LHCN-M2 (cell line): Measurements from ENCODE around the gene RAMP2. TPM values are rescaled to one million over a fixed set of nuclear protein-coding genes. Genes with fewer than 3 reads are reported as not detected.
A peak's percentile ranks its signal among the peaks of the same experiment; 100 is the strongest.

Experiments
- DNase-seq: peaks from one replicate; pipeline ENCODE4 v3.0.0-alpha.2; 2012; ENCODE audit warnings: low read depth
- total RNA-seq: library from RNA; depleted of rRNA; stranded (reverse); fragments of >200 nt; gene quantifications from 2 replicates; pipeline ENCODE4 v1.2.3, GENCODE V29; 2014; rRNA removed

RAMP2 gene
- total RNA-seq, 1 experiment from 2014 or later: 0.92 TPM

DNA sequence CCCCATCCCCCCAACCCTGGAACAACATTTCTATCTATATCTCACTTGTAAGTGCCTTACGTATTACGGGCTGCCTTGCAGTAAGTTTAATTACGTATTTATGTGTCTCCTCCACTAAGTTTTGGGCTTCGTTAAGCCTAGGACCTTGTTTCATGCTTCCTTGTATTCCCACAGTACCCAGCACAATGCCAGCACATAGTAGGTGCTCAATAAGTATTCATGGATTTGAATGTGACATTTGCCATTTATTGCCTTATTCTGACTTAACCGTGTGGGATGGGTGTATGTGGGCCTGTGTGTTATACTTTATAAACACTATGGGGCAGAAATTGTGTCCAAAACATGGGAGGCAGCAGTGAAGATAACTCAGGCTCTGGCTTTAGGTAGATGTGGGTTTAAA is 31.5 kb downstream of the RAMP2 start:
- DNase-seq: no peak

GRCh38 chr17:42795061-42795460 is 34.0 kb downstream of the RAMP2 start:
- DNase-seq: no peak

- no peak for DNase-seq
Measured at GRCh38 chr17:42795465-42795864, 34.4 kb downstream of the RAMP2 start.

- no peak for DNase-seq
Measured at GRCh38 chr17:42796066-42796758, 35.2 kb downstream of the RAMP2 start.

DNA sequence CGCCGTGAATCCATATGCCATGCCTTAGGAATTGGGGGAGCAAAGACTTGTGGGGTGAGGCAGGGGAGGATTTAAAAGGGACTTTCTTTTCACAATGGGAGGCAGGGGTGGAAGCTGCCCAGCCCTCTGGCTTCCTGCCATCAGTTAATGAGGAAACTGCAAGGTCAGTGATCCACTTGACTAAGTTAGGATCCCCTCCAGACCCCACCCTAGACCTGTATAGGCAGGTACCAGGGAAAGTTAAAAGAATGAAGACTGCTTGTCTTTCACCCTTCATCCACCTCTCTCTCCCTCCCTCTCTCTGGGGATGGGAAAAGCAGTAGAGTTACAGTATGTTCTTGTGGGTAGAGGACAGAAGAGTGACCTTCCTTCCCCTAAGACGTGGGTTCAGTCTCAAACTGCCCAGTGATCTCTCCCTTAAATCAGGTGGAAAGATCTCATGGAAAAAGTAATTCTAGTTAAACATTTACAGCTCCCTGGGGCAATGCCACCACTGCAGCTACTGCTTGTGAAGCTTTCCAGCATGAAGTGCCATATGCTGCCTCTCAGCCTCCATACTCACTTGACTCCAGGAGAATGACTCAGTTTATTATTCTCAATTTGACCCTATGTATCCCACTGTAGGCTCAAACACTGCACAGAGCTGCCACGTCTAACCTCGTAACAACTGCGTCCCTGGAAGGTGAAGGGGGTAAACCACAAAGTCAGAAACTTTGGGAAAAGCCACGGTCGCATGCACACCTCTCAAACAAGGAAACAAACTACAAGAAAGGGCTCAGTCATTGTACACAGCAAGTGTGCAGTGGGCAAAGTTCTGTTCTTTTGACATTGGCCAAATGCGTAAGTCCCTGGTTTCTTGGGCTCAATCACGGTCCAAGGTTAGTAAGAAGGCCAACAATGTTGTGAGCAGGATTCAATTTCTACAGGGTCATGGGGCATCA is 36.3 kb downstream of the RAMP2 start:
- DNase-seq: no peak

DNA sequence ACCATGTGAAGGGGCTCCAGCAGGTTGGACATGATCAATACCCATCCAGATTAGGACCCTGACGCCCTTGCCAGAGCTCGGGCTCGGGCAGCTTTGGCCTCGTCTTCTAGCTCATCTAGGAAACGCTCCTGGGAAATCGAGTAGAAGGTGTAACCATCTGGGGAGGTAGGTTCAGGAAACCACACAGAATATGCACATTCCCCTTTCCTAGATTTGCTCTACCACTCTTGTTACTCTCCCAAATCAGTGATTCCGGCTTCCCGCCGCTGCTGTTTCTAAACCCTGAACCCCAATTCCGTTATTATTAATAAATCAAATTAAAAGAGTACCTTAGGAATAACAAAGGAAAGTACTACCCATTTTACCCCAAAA is 37.0 kb downstream of the RAMP2 start:
- no peak for DNase-seq

DNA sequence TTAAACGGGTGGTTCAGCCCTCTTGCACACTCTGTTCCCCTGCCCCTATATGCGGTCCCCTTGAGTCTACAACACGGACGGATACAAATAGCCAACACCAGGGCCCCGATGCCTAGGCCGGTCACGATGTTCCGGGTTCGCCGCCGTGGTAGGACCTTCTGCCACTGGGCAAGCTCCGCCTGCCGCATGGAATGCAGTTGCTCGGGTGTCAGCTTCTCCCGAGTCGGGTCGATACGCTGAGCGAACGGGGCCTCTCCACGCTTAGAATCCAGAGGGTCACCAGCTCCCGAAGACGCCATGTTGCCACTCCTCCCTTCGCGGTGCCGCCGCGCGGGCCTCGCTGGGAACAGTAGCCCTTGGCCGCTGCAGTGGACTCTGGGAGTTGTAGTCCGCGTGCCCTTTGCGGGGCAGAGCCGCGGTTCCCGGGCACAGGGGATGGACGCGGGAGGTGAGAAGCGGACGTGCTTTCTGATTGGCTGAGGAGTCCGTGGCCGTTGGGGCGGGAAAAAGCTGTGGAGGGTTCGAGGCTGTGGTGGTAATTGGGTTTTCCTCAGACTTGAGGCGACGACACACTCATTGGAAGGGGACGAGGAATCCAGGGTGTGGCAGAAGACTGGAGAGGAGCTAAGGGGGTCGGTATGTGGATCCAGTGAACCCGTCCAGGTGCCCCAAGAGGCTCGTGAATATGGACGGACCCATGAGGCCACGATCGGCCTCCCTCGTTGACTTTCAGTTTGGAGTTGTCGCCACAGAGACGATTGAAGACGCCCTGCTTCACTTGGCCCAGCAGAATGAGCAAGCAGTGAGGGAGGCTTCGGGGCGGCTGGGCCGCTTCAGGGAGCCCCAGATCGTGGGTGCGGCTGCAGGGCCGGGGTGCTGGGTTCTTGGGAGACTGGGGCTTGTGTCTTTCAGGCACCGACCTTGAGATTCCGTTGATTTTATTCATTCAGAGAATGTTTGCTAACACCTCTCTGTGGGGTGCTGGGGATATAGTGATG is 37.7 kb downstream of the RAMP2 start, which contains the start of the genes CNTD1 and COA3:
CNTD1 (plus strand) TSS at position 479 of the 998 bp plus-strand sequence; CDS start at position 686, 207 bp downstream.
COA3 (minus strand) TSS at position 322 of the 998 bp plus-strand sequence; CDS start at position 299, 23 bp downstream.
- peak; percentile 83 for DNase-seq

GRCh38 chr17:42803074-42803883 is 42.3 kb downstream of the RAMP2 start:
- no peak for DNase-seq

- DNase-seq: no peak
Measured at GRCh38 chr17:42804918-42805367, 43.9 kb downstream of the RAMP2 start.

GRCh38 chr17:42806249-42806648 is 45.2 kb downstream of the RAMP2 start:
- DNase-seq: no peak

DNA sequence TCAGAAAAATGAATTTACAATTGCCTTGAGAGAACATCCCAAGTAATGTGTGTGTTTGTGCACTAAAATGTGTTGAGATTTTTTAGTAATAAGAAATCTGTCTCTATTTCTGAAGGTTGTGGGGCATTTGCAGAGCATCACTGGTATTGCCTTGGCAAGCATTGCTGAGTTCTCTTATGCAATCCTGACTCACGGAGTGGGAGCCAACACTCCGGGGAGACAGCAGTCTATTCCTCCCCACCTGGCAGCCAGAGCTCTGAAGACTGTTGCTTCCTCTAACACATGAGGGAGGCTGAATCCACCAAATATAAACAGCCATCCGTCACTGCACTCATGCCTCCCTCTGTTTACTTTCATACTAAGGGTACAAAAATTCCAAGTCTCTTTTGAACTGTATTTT is 48.2 kb downstream of the RAMP2 start:
- DNase-seq: peak; percentile 60

Other genes with a start within 250 kb of the RAMP2 start
- gene NAGLU, start 225.0 kb upstream of the RAMP2 start, total RNA-seq: 94.8 and 97.0 TPM in 2 replicates
- 0.26 and 0.34 TPM in 2 replicates for gene HSD17B1, start 208.3 kb upstream of the RAMP2 start, total RNA-seq
- 25.8 and 31.7 TPM in 2 replicates for gene COASY, start 199.1 kb upstream of the RAMP2 start, total RNA-seq
- 43.5 and 50.9 TPM in 2 replicates for gene MLX, start 194.1 kb upstream of the RAMP2 start, total RNA-seq
- gene PSMC3IP, start 183.5 kb upstream of the RAMP2 start, total RNA-seq: 23.2 and 32.4 TPM in 2 replicates
- gene RETREG3, start 151.9 kb upstream of the RAMP2 start, total RNA-seq: 33.2 and 35.5 TPM in 2 replicates
- 144 and 154 TPM in 2 replicates for gene TUBG1, start 151.5 kb upstream of the RAMP2 start, total RNA-seq
- 30.7 and 35.4 TPM in 2 replicates for gene TUBG2, start 101.9 kb upstream of the RAMP2 start, total RNA-seq
- gene PLEKHH3, start 84.2 kb upstream of the RAMP2 start, total RNA-seq: 18.7 and 20.4 TPM in 2 replicates
- 0.58 and 1.0 TPM in 2 replicates for gene CCR10, start 79.4 kb upstream of the RAMP2 start, total RNA-seq
- 7.1 and 9.0 TPM in 2 replicates for gene CNTNAP1, start 78.7 kb upstream of the RAMP2 start, total RNA-seq
- gene EZH1, start 16.2 kb upstream of the RAMP2 start, total RNA-seq: 13.3 and 16.2 TPM in 2 replicates
- gene VPS25, start 12.2 kb downstream of the RAMP2 start, total RNA-seq: 67.5 and 71.0 TPM in 2 replicates
- not detected in 2 replicates for gene WNK4, start 19.4 kb downstream of the RAMP2 start, total RNA-seq
- gene COA3, start 37.5 kb downstream of the RAMP2 start, total RNA-seq: 77.6 and 84.1 TPM in 2 replicates
- 0.13 TPM in 1 of 2 replicates, not detected in the other for gene CNTD1, start 37.6 kb downstream of the RAMP2 start, total RNA-seq
- gene BECN1, start 63.1 kb downstream of the RAMP2 start, total RNA-seq: 85.5 and 89.4 TPM in 2 replicates
- gene PSME3, start 72.2 kb downstream of the RAMP2 start, total RNA-seq: 160 and 172 TPM in 2 replicates
- gene AOC2, start 83.4 kb downstream of the RAMP2 start, total RNA-seq: 0.11 and 0.45 TPM in 2 replicates
- gene AOC3, start 90.0 kb downstream of the RAMP2 start, total RNA-seq: 0.17 TPM in 1 of 2 replicates, not detected in the other
- gene G6PC1, start 139.6 kb downstream of the RAMP2 start, total RNA-seq: not detected in 2 replicates
- 20.5 and 25.0 TPM in 2 replicates for gene AARSD1, start 203.2 kb downstream of the RAMP2 start, total RNA-seq
- 2.4 and 5.5 TPM in 2 replicates for gene PTGES3L, start 218.9 kb downstream of the RAMP2 start, total RNA-seq
- 9.4 and 9.6 TPM in 2 replicates for gene RUNDC1, start 219.3 kb downstream of the RAMP2 start, total RNA-seq
- 676 and 967 TPM in 2 replicates for gene RPL27, start 237.2 kb downstream of the RAMP2 start, total RNA-seq
- gene IFI35, start 245.6 kb downstream of the RAMP2 start, total RNA-seq: 12.6 and 26.3 TPM in 2 replicates